Caki2 (cell line): Measurements from ENCODE around the gene LBP. TPM values are rescaled to one million over a fixed set of nuclear protein-coding genes. Genes with fewer than 3 reads are reported as not detected.

Experiments
- DNase-seq: peaks from one replicate; pipeline ENCODE4 v3.0.0-alpha.2; 2015; ENCODE audit warnings: low read depth
- in situ Hi-C: cut with HindIII; loops from 2 replicates; pipeline ENCODE4 v1.10.0; 2016; ENCODE audit warnings: low sequenced_read_pairs, low pct_unique_long_range_greater_than_20kb, mixed read lengths
- total RNA-seq: library from RNA; depleted of rRNA; stranded (reverse); fragments of >200 nt; shearing (Covaris generic); gene quantifications from 2 replicates; pipeline ENCODE4 v1.2.3, GENCODE V29; 2014; ENCODE audit warnings: low replicate concordance; rRNA removed

Gene LBP
- total RNA-seq, 1 experiment from 2014 or later = not detected

- in situ Hi-C loops = no loop called here
These were observed 66.7 kb downstream of the LBP start for GRCh38 chr20:38412877-38413577.

GRCh38 chr20:38414769-38415450, 68.6 kb downstream of the LBP start:
- no peak for DNase-seq
- in situ Hi-C loops = no loop called here

More at GRCh38 chr20:38412877-38413577, 66.7 kb downstream of the LBP start:
- DNase-seq = no peak

DNA sequence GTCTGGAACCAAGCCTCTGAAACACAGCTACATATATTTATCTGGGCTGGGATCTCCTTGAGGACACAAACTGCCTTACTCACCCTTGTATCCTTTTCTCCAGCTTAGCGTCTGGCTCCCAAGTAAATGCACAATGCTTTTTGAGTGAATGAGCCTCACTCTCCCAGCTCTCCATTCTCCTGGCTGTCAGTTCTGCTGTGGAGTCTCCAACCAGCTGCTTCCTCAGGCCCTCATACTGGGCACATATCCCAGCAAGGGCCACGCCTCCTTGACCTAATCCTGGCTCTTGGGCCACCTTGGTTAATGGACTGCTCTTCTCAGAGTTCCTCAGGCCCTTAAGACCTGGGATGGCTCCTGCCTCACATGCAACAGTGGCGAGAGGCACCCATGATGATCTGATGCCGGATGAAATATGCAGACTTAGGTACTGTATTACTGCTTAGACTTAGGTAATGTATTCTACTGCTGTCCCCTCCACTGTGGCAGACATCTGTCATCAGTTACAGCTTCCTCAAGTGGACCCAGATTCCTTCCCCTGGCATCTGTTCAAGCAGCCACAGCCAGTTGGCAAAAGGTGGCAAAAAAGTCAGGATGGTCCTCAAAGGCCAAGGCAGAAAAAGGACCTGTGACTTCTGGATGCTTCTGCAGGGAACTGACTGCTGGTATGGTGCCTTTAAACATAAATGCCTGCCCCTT, 72.4 kb downstream of the LBP start:
- DNase-seq = peak; percentile 35
- in situ Hi-C loops = no loop called here

- in situ Hi-C loops = no loop called here
These were observed 74.3 kb downstream of the LBP start for GRCh38 chr20:38420388-38421085.

GRCh38 chr20:38421915-38422314, 75.6 kb downstream of the LBP start:
- no peak for DNase-seq
- in situ Hi-C loops = no loop called here

More at GRCh38 chr20:38420388-38421085, 74.3 kb downstream of the LBP start:
- DNase-seq = no peak

DNA sequence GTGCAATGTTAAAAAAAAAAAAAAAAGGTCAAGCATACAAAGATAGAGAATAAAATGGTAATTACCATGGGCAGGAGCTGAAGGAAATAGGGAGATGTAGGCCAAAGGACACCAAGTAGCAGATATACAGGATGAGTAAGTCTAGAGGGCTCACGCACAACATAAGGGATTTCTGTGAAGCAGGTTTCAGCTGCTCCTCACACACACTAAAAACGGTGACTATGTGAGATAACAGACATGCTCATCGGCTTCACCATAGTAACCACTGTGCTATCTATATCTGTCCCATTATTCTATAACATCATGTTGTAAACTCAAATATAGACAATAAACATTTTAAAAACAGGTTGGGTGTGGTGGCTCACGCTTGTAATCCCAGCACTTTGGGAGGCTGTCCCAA, 77.3 kb downstream of the LBP start:
- in situ Hi-C loops = no loop called here
- no peak for DNase-seq

- in situ Hi-C loops = no loop called here
- DNase-seq = no peak
These were observed 78.1 kb downstream of the LBP start for GRCh38 chr20:38424401-38424800.

DNA sequence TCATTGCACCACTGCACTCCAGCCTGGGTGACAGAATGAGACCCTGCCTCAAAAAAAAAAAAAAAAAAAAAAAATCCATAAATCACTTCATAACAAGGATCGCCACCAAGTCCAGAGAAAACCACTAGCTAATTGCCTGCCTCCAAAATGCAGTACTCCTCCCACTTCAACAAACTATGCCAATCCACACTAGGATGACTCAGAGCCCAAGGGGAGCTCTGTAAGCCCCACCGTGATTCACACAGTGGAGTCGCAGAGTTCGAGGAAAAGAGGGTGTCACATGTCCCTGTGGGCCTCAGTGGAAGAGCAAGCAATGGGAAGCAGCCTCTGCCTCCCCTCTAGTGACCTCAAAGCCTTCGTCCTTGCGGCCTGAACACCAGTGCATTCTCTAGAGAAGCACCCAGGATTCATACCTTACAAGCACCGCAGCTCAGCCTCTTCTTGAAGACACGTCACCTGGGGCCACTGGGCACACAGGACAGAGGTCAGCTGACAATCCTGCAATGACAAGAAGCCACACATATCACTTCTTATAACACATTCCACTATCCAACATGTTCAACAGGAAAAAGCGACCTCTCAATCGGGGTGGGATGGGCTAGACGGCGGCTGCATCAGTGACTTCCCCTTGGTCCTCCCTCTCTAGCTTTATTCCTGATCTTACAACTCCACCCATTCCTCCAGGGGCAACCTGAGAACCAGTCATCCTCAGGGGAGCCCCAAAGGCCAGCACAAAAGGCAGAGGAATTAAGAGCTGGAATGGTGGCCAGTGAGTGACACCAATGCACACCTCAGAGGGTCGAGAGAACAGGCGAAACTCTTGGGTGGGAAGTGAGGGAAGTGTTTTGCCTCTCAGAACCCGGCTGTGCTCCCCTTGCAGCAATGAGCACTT, 80.0 kb downstream of the LBP start:
- in situ Hi-C loops = no loop called here
- DNase-seq = peak; percentile 56

Other genes starting within 250 kb of the LBP start
- 144 and 178 TPM in 2 replicates for gene TGM2, start 181.2 kb upstream of the LBP start, total RNA-seq
- 0.20 TPM in 1 of 2 replicates, not detected in the other for gene KIAA1755, start 85.7 kb upstream of the LBP start, total RNA-seq
- not detected in 2 replicates for gene BPI, start 42.3 kb upstream of the LBP start, total RNA-seq
- 44.4 and 211 TPM in 2 replicates for gene SNHG17, start 88.8 kb downstream of the LBP start, total RNA-seq
- gene RALGAPB, start 126.4 kb downstream of the LBP start, total RNA-seq = 4.5 and 4.8 TPM in 2 replicates
- not detected in 2 replicates for gene ADIG, start 234.7 kb downstream of the LBP start, total RNA-seq